HCEC 1CT (cell line): ENCODE measurements around the gene KIF18A.
"Not testable (repeated sequence)": the region's sequence is repeated elsewhere in the genome, so short reads cannot be mapped to it uniquely, and the experiment has no call there.

Experiments used
- DNase-seq: peaks from one replicate; pipeline ENCODE4 v3.0.0-alpha.2; 2017

Gene KIF18A

DNA sequence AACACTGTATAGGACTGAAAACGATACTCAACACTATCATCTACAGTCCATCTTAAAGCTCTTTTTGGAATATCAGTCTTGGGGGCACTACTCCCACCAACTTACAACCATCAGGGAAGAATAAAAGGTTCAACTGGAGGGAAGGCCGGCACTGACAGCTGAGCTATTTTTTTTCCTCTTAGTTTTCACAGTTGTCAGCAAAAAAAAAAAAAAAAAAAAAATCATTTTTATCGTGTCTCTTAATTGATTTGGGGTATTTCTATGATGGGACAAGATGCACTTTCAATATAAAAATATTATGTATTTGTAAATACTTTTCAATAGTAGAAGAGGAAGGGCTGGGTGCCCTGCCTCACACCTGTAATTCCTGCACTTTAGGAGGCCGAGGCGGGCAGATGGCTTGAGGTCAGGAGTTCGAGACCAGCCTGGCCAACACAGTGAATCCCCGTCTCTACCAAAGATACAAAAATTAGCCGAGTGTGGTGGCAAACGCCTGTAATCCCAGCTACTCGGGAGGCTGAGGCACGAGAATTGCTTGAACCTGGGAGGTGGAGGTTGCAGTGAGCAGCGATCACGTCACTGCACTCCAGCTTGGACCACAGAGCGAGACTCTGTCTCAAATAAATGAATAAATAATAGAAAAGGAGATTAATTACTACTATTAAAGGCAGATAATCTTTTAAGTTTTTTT lies 1.5 kb downstream of the KIF18A start:
- DNase-seq, result no peak

DNA sequence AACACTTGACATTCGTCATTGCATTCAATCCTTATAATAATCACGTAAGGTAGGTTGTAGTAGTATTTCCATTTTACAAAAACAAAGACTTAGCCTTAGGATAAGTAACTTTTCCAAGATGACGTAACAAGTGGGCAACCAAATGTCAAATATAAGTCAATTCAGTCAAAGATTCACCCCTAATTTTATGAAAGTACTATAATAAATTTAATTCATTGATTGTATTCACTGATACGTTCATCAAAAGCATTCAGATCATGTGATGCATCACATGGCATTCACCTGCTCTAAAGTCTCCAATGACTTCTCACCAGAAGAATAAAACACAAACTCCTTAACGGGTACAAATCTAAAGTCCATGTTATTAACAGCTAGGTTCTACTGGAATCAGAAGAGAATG lies 2.1 kb downstream of the KIF18A start:
- no peak for DNase-seq

DNA sequence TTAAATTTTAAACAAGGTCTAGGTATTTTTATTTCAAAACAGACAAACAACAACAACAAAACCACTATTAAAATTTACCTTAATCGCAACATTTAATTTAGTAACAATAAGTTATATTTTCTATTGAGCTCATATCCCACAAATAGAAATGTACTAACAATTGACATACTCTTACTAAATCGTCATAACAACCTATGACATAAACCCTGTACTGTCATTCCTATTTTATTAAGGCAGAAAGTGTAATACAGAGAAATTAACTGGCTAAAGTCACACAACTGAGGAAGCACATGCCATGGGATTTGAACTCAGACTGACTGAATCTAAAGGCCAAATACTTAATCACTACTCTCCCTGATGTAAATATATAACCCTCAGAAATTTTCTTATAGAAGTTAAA lies 3.0 kb downstream of the KIF18A start:
- no peak for DNase-seq

DNA sequence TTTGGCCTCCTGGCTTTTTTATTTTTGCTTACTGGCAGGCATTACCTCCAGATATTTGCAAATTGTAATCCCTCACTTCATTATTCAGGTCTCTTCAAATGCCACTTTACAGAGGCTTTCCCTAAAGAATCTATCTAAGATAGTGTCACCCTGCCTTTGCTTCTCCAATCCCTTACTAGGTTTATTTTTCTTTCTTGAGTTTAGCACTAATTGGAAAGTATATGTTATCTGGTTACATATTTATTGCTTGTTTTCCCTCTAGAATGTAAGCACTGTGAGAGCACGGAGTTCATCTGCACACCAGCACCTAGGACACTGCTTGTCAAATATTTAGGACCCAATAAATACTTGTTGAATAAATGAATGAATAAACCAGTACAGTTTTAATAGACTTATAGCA lies 3.5 kb downstream of the KIF18A start:
- DNase-seq, result no peak

- peak; percentile 45 for DNase-seq
Observed at GRCh38 chr11:28102300-28102699, 5.7 kb downstream of the KIF18A start.

GRCh38 chr11:28100665-28101064 lies 7.3 kb downstream of the KIF18A start:
- no peak for DNase-seq

GRCh38 chr11:28099715-28100114 lies 8.2 kb downstream of the KIF18A start:
- no peak for DNase-seq

DNA sequence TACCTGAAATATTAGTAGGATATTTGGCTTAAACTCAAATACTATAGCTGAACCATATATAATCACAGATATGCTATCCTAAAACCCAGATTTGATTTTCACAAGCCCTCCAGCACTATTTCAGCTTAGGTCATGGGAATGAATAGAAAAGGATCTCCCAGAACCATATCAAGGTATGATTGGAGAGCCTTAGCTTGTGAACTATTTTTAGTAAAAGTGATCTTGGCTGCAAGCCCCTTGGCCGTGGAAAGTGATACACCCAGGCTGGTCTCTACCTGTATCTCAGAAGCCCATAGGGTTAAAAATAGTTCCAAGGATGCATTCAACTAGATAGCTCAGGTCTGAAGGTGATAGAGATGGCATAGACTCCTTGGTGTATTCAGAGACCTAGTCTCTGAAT lies 9.7 kb downstream of the KIF18A start:
- DNase-seq, result no peak

DNA sequence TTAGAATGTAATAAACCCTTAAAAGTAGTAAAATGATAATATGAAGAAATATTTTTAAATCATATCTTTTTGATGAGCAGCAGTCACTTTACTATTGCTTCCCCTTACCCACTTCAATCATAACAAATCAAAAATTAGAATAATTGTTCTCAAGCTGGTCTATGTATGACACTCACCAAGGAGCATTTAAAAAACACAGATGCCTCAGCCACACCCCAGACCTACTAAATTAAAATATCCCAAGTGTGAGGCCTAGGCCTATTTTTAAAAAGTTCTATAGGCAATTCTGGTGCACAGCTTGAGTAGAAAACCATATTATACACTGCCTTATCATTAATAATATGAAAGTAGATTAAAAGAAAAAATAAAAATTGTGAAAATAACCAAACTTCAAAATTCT lies 15.2 kb downstream of the KIF18A start:
- DNase-seq, result no peak

- DNase-seq, result peak; percentile 86
Observed at GRCh38 chr11:28090052-28090749, 17.8 kb downstream of the KIF18A start.

DNA sequence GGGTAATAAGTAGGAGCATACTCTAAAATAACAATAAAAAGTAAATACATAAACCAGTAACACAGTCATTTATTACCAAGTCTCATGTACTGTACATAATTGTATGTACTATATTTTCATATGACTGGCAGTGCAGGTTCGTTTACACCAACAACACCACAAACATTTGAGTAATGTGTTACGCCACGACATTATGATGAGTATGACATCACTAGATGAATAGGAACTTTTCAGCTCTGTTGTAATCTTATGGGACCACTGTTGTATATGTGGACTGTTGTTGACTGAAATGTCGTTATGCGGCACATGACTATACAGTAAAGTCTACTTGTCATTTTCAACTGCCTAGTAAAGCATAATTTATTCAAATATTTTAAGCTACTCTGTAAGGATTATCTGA lies 18.6 kb downstream of the KIF18A start:
- DNase-seq, result peak; percentile 84

DNA sequence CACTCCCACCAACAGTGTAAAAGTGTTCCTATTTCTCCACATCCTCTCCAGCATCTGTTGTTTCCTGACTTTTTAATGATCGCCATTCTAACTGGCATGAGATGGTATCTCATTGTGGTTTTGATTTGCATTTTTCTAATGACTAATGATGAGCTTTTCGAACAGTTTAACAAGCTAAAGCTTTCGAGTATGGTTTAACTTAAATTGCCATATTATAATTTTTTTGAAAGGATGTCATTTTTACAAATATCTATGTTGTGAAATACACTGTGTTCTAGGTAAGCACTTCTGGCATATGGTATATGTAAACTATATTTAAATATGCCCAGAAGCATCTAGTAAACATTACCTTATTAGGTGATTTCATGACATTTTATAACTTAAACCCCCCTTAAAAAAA lies 20.3 kb downstream of the KIF18A start:
- peak; percentile 67 for DNase-seq

- not testable (repeated sequence) for DNase-seq
Observed at GRCh38 chr11:28087192-28087591, 20.8 kb downstream of the KIF18A start.

DNA sequence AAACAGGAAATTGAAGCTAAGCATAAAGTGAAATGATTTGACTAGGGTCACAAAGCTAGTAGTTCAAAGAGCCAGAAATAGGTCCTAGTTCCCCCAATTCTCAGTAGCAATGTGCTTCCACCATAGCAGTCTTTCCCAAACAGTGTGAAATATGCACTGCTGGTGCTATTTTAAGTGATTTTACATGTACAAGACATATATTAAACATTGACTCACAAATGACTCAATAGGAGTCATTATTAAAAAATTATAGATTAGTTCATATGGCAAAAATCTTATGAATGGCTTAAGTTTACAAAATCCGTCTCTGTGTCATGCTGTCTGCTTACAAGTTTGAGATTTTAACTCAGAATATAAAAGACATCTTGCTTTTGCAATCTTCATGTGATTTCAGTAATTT lies 21.4 kb downstream of the KIF18A start:
- DNase-seq, result peak; percentile 97

- DNase-seq, result no peak
Observed at GRCh38 chr11:28083118-28083517, 24.8 kb downstream of the KIF18A start.

DNA sequence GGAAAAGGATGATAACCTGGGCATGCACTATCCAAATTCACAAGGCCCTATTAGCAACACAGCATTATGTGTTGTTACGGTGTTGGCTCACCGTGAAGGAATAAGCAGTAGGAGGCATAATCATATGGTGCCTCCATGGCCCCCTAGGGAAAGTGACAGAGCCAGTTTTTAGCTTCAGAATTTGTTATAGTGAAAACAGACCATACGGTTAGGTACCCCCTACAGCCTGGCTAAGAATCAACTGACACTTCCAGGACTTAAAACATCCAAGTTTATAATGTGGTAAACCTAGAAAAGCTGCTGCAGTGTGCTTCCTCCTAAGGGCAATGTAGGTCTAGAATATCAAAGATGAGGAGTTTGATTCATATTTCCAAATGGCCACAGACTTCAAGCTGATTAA lies 30.4 kb downstream of the KIF18A start:
- DNase-seq, result no peak

DNA sequence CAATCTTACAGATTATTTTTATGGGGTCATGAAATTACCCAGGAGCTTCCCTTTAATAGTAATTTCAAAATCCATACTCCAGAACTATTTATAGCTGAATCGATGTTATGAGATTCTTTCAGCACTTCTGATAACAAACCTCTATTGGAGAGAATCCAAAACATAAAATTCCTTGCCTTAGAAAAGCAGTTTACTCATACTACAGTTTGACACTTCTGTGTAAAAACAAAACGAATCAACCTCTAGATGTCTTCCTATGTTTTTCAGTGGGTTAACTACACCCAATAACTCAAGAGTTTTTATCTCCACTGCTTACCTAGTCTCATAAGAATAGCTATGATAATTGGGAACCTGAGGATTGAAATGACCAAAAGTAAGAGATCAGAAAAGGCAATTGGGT lies 35.6 kb downstream of the KIF18A start:
- peak; percentile 44 for DNase-seq

GRCh38 chr11:28071305-28071704 lies 36.7 kb downstream of the KIF18A start:
- DNase-seq, result no peak

DNA sequence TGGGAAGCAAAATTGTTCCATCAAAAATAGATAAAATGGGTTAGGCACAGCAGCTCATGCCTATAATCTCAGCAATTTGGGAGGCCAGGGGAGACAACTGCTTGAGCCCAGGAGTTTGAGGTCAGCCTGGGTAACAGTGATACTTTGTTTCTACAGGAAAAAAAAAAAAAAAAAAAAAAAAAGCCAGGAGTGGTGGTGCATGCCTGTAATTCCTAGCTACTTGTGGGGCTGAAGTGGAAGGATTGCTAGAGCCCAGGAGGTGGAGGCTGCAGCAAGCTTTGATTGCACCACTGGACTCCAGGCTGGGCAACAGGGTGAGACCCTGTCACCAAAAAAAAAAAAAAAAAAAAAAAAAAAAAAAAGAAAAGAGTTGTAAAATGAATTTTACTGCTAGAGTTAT lies 49.6 kb downstream of the KIF18A start:
- peak; percentile 19 for DNase-seq

DNA sequence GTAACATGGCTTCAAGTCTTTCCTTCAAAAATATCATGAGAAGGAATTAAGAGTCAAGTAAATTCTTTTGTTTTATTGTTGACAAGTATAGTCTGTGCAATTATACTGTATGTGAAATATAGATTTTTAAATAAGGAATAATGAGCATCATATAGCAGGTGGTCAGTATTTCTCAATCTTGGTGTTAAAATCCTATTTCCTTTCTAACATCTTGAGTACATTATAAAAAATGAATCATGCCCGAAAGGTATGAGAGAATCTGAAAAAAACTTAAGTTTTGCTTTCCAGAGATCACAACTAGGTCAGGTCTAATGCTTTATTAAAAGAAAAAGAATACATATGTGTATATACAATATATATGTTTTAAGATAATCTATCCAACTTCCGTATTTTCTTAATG lies 53.1 kb downstream of the KIF18A start:
- peak; percentile 20 for DNase-seq

DNA sequence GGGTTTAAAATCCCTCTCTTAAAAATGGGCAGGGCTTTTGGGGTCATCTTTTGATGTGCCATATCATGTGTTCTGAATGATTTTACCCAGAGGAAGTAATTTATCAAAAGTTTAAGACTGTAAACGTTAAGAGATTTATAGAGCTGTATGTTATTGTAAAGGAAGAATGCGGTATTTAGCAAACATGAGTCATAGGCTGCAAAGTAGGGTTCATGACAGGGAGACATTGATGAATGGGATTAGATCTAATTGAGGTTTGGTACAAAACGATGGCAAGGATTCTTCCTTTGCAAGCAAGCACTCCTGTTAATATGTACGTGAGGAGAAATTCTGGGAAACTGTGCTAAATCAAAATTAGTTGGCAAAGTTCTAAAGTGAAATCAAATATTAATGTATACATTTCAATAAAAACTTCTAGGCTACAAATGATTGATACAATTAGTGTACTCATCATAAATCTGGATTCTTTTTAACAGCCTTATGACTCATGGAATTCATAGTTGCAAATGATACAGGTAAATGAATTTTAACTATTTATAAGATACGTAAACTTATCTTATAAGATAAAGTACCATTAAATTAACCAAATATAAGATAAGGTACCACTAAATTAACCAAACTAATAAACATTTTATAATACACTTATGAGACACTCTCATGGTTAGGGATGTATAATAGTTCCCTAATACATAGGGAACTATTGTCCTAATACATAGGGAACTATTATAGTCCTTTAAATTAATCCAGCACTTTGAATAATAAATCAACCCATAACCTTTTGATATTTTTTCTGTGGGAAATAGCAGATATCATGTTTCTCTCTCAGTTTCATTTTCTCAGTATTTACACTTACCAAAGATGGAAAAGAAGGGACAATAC lies 58.4 kb downstream of the KIF18A start:
- peak; percentile 69 for DNase-seq

GRCh38 chr11:28048812-28049211 lies 59.1 kb downstream of the KIF18A start:
- DNase-seq, result no peak

DNA sequence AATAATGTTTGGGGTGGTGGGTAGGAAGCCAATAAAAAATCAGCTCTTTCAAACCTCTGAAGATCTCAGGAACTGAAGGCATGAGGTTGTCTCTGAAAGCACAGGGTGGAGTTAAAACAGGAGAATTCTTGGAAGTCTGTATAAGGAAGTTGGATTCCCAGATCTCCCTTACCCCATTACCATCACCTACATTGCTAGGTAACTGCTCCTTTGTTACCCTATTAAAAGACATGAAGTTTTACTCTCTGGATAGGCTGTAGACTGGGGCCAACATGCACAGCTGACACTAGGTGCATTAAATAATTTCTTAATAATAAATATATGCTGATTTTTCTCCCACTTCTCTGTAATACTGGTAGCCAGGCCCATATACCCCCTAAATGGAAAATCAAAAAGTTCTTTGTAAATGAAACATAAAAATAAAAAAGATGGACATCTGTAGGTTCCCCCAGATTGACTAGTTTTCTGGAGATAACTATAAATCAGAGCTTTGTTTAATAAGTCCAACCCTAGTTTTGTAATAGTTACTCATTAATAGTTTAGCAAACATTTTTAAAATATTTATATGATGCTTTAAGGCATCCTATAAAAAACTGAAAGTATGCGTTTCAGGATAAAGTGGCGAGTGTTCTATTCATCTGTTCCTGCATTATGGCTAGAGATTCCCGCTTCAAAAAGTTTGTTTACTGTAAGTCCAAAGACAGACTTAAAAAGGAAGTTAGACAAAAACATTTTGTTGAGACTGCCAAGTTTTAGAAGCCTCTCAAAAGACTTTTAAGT lies 63.8 kb downstream of the KIF18A start:
- DNase-seq, result no peak
